ENCODE data around the gene ALS2CL. TPM values are rescaled to one million over a fixed set of nuclear protein-coding genes. Genes with fewer than 3 reads are reported as not detected.

ALS2CL gene
- total and polyA plus RNA-seq, 10 of the 15 experiments (the other 5 are each of a cell fraction or from before 2014, with no cell fraction given) = 0.01 to 0.05 TPM; not detected in 8

DNA sequence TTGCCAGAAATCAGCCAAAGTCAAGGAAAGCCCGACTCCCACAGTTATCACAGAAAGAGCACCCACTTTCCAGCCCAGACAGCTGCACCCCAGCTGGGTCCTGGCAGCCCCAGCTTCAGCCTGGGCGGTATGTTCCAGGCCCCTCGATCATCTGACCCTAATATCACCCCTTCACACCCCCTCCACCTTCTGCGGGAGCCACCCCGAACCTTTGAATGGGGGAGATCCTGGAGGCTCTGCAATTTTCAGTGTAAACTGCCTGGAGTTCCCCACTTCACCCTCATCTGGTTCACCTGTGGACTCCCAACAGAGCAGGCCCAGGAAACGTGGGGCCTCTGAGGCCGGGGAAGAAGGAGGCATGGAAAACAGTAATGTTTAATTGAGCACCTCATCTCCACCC, 18.3 kb upstream of the ALS2CL start:
- DNase-seq (ENCODE audit: low read depth, low spot score) (no peak), ATAC-seq (no peak), FAIRE-seq (no peak)
- WGBS (ENCODE audit: insufficient coverage, insufficient replicate concordance, low lambda C conversion rate, missing lambda C conversion rate) = 67% methylated on average over 7 of the region's 7 CpGs
- H3K79me2 ChIP-seq (ENCODE audit: control insufficient read depth, insufficient read depth, low read length) = no peaks in the 10 kb centered on the region
- H4K20me1 ChIP-seq (ENCODE audit: control insufficient read depth, insufficient read depth) = no peaks in the 10 kb centered on the region
- BruUV-seq (replicated peaks) = no TSS peak
- H2AFZ ChIP-seq (ENCODE audit: control insufficient read depth, low read depth, low read length) = no peak overlapping the region
- no peak overlapping the region for H3K9ac ChIP-seq (ENCODE audit: control insufficient read depth, insufficient read depth, low read length)
- ChIA-PET RAD21 (ENCODE audit: unreplicated experiment) (no interaction called here), SMC1A (ENCODE audit: uncharacterized antibody, unreplicated experiment) (interaction anchor here (1.6 kb wide), 1 partner anchor 26 kb away, joined by 4 read pairs; no protein-coding TSS in a partner anchor), POLR2A (no interaction called here), CTCF (interaction anchor here (1.6 kb wide), 1 partner anchor 183 kb away, joined by 4 read pairs; no protein-coding TSS in a partner anchor)
- H3K27ac ChIP-seq (ENCODE audit: control insufficient read depth, insufficient read depth) = no peak overlapping the region
- H3K9me3 ChIP-seq (replicated peaks; ENCODE audit: control insufficient read depth, insufficient read depth, low read length) = no peaks in the 10 kb centered on the region
- H3K4me1 ChIP-seq (ENCODE audit: control insufficient read depth, insufficient read depth, low read length) = peaks cover 16% of the 10 kb centered on the region
- no peaks in the 10 kb centered on the region for H3K27me3 ChIP-seq (replicated peaks in 1 of 2; ENCODE audit: control insufficient read depth in 2 of 2, insufficient read depth in 2 of 2, low read length in 1 of 2)
- H3K4me3 ChIP-seq = no peak overlapping the region
- in situ Hi-C loops (cut with MboI) (loop anchor here (5.0 to 10.0 kb wide), 2 partner anchors 186 to 663 kb away; no protein-coding TSS in a partner anchor), intact Hi-C loops (cut with micrococcal nuclease; ENCODE audit: unreplicated experiment) (no loop called here)
- H3K36me3 ChIP-seq (ENCODE audit: control insufficient read depth in 2 of 2, insufficient read depth in 2 of 2, low read length in 1 of 2) = no peaks in the 10 kb centered on the region
- no peak overlapping the region for H3K4me2 ChIP-seq (ENCODE audit: control insufficient read depth, insufficient read depth)
- TF ChIP-seq GATAD2B (conservative IDR thresholded peaks at IDR 0.05; ENCODE audit: low read depth) (no peak), NFXL1 (IDR thresholded peaks at IDR 0.05; ENCODE audit: borderline replicate concordance) (no peak), BCL11A (IDR thresholded peaks at IDR 0.05; ENCODE audit: low read depth, low read length) (no peak), HDGF (IDR thresholded peaks at IDR 0.05) (no peak), RELA (IDR thresholded peaks at IDR 0.05; ENCODE audit: borderline replicate concordance, partially characterized antibody) (no peak), ETV6 (conservative IDR thresholded peaks at IDR 0.05 in 1 of 2, IDR thresholded peaks at IDR 0.05 in 1 of 2; ENCODE audit: borderline replicate concordance in 1 of 2, low read depth in 1 of 2) (no peak)
- TF ChIP-seq, protein P1, sequence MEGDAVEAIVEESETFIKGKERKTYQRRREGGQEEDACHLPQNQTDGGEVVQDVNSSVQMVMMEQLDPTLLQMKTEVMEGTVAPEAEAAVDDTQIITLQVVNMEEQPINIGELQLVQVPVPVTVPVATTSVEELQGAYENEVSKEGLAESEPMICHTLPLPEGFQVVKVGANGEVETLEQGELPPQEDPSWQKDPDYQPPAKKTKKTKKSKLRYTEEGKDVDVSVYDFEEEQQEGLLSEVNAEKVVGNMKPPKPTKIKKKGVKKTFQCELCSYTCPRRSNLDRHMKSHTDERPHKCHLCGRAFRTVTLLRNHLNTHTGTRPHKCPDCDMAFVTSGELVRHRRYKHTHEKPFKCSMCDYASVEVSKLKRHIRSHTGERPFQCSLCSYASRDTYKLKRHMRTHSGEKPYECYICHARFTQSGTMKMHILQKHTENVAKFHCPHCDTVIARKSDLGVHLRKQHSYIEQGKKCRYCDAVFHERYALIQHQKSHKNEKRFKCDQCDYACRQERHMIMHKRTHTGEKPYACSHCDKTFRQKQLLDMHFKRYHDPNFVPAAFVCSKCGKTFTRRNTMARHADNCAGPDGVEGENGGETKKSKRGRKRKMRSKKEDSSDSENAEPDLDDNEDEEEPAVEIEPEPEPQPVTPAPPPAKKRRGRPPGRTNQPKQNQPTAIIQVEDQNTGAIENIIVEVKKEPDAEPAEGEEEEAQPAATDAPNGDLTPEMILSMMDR (IDR thresholded peaks at IDR 0.05 in 2 of 3, conservative IDR thresholded peaks at IDR 0.05 in 1 of 3; ENCODE audit: control insufficient read depth in 2 of 3, extremely low read depth in 1 of 3, insufficient read depth in 1 of 3, low read depth in 3 of 3, low read length in 3 of 3) = no peak
- TF ChIP-seq, protein P2, sequence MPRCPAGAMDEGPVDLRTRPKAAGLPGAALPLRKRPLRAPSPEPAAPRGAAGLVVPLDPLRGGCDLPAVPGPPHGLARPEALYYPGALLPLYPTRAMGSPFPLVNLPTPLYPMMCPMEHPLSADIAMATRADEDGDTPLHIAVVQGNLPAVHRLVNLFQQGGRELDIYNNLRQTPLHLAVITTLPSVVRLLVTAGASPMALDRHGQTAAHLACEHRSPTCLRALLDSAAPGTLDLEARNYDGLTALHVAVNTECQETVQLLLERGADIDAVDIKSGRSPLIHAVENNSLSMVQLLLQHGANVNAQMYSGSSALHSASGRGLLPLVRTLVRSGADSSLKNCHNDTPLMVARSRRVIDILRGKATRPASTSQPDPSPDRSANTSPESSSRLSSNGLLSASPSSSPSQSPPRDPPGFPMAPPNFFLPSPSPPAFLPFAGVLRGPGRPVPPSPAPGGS (IDR thresholded peaks at IDR 0.05; ENCODE audit: borderline replicate concordance, insufficient read depth, low read depth, low read length, poor library complexity, severe bottlenecking) = no peak
- TF ChIP-seq, protein P3, sequence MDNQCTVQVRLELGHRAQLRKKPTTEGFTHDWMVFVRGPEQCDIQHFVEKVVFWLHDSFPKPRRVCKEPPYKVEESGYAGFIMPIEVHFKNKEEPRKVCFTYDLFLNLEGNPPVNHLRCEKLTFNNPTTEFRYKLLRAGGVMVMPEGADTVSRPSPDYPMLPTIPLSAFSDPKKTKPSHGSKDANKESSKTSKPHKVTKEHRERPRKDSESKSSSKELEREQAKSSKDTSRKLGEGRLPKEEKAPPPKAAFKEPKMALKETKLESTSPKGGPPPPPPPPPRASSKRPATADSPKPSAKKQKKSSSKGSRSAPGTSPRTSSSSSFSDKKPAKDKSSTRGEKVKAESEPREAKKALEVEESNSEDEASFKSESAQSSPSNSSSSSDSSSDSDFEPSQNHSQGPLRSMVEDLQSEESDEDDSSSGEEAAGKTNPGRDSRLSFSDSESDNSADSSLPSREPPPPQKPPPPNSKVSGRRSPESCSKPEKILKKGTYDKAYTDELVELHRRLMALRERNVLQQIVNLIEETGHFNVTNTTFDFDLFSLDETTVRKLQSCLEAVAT (IDR thresholded peaks at IDR 0.05) = no peak
- TF ChIP-seq, protein P4, sequence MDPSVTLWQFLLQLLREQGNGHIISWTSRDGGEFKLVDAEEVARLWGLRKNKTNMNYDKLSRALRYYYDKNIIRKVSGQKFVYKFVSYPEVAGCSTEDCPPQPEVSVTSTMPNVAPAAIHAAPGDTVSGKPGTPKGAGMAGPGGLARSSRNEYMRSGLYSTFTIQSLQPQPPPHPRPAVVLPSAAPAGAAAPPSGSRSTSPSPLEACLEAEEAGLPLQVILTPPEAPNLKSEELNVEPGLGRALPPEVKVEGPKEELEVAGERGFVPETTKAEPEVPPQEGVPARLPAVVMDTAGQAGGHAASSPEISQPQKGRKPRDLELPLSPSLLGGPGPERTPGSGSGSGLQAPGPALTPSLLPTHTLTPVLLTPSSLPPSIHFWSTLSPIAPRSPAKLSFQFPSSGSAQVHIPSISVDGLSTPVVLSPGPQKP (IDR thresholded peaks at IDR 0.05; ENCODE audit: low read depth, low read length) = no peak
- TF ChIP-seq, protein P5, sequence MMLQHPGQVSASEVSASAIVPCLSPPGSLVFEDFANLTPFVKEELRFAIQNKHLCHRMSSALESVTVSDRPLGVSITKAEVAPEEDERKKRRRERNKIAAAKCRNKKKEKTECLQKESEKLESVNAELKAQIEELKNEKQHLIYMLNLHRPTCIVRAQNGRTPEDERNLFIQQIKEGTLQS (IDR thresholded peaks at IDR 0.05; ENCODE audit: borderline replicate concordance, extremely low read depth, low read depth, low read length) = no peak
- TF ChIP-seq, protein P6, sequence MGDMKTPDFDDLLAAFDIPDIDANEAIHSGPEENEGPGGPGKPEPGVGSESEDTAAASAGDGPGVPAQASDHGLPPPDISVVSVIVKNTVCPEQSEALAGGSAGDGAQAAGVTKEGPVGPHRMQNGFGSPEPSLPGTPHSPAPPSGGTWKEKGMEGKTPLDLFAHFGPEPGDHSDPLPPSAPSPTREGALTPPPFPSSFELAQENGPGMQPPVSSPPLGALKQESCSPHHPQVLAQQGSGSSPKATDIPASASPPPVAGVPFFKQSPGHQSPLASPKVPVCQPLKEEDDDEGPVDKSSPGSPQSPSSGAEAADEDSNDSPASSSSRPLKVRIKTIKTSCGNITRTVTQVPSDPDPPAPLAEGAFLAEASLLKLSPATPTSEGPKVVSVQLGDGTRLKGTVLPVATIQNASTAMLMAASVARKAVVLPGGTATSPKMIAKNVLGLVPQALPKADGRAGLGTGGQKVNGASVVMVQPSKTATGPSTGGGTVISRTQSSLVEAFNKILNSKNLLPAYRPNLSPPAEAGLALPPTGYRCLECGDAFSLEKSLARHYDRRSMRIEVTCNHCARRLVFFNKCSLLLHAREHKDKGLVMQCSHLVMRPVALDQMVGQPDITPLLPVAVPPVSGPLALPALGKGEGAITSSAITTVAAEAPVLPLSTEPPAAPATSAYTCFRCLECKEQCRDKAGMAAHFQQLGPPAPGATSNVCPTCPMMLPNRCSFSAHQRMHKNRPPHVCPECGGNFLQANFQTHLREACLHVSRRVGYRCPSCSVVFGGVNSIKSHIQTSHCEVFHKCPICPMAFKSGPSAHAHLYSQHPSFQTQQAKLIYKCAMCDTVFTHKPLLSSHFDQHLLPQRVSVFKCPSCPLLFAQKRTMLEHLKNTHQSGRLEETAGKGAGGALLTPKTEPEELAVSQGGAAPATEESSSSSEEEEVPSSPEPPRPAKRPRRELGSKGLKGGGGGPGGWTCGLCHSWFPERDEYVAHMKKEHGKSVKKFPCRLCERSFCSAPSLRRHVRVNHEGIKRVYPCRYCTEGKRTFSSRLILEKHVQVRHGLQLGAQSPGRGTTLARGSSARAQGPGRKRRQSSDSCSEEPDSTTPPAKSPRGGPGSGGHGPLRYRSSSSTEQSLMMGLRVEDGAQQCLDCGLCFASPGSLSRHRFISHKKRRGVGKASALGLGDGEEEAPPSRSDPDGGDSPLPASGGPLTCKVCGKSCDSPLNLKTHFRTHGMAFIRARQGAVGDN (IDR thresholded peaks at IDR 0.05) = no peak
